ENCODE results near the gene SH3RF3.
A peak's percentile ranks its signal among the peaks of the same experiment; 100 is the strongest.

Gene SH3RF3

DNA sequence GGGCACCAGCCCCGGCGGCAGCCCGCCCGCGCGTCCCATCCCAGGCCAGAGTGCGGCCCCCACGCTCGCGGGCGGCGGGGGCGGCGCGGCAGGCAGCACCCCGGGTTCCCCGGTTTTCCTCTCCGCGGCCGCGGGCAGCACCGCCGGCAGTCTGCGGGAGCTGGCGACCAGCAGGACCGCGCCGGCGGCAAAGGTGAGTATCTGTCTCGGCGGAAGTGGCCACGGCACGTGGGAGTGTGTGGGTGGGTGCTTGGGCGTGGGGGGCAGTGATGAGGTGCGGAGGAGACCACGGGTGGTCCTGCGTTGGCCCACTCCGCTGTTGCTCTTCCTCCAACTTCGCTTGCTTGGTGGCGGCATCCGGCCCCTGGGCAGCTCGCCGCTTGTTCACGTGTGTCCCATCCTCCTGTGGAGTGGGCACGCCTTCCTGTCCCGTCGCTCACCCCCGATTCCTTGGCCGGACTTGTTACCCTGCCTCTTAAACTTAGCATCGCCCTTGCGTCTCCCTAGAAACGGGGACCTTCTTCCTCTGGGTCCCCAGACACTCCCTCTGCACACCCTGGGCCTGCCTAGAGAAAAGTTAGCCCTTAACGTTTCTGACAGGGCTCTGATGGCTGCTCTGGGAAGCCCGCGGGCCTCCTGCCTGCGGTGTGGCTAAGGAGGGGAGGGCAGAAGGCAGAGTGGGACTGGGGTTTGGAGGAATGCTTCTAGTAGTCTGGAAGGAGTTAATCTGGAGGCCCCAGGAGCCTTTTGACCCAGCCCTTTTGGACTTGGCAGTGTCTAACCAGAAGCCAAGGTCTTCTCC, 1.1 kb downstream of the SH3RF3 start:
- Histone ChIP-seq H3K18ac (ENCODE audit: low read length) (no peak overlapping the region), H3K23ac (ENCODE audit: low read length) (no peak overlapping the region), H2AK5ac (ENCODE audit: low read length) (no peak overlapping the region), H3K4me1 (ENCODE audit: control insufficient read depth in 1 of 2, insufficient read depth in 2 of 2, low read length in 2 of 2) (peaks cover 10 to 15% of the 10 kb centered on the region in 2 experiments), H3K27me3 (ENCODE audit: insufficient read depth, low read length) (peaks cover 26% of the 10 kb centered on the region), H3K79me2 (ENCODE audit: control insufficient read depth, insufficient read depth, low read length, poor library complexity) (no peaks in the 10 kb centered on the region), H2AFZ (ENCODE audit: insufficient read depth, low read length, poor library complexity) (peak overlapping the region; percentile 19), H3K79me1 (ENCODE audit: low read length) (no peaks in the 10 kb centered on the region), H2BK120ac (ENCODE audit: insufficient read depth, low read length, poor library complexity) (no peak overlapping the region), H2BK12ac (ENCODE audit: low read length) (no peak overlapping the region), H4K91ac (ENCODE audit: low read depth, low read length) (no peak overlapping the region), H3K4me3 (ENCODE audit: low read depth, low read length) (peak overlapping the region; percentile 47), H3K27ac (ENCODE audit: low read depth, low read length) (no peak overlapping the region), H3K14ac (ENCODE audit: low read length) (no peak overlapping the region), H3K9me3 (ENCODE audit: insufficient read depth, low read depth, low read length) (peaks cover 6% of the 10 kb centered on the region), H3K9ac (ENCODE audit: low read length) (no peak overlapping the region), H4K8ac (ENCODE audit: low read depth, low read length) (no peak overlapping the region), H3K4me2 (ENCODE audit: low read length) (peak overlapping the region; percentile 95), H4K12ac (ENCODE audit: low read depth, low read length) (no peak overlapping the region), H2BK5ac (ENCODE audit: low read depth, low read length, poor library complexity) (no peak overlapping the region), H3K4ac (ENCODE audit: low read depth, low read length) (no peak overlapping the region), H3K36me3 (ENCODE audit: control insufficient read depth in 1 of 2, insufficient read depth in 2 of 2, low read length in 2 of 2) (no peaks in the 10 kb centered on the region)
- DNase-seq, result no peak
- no CpG with 5 or more reads among the region's 56 CpGs for WGBS (ENCODE audit: extremely low coverage, insufficient coverage, insufficient read length)

DNA sequence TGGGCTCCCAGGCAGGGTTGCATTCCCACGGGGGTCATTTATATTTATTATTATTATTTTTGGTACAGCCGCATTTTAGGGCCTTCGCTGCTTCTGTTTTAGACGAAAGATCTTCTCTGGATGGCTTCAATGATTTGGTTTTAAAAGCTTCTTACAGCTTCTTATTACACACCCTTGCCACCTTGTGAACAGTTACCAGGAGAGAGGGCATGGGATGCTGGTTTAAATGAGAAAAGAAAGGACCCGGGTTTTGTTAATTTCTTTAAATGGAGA, 1.7 kb downstream of the SH3RF3 start:
- H3K27me3 ChIP-seq (ENCODE audit: insufficient read depth, low read length), result peaks cover 26% of the 10 kb centered on the region
- no peak overlapping the region for H2BK5ac ChIP-seq (ENCODE audit: low read depth, low read length, poor library complexity)
- H3K14ac ChIP-seq (ENCODE audit: low read length), result no peak overlapping the region
- WGBS (ENCODE audit: extremely low coverage, insufficient coverage, insufficient read length), result no CpG with 5 or more reads among the region's 5 CpGs
- H3K4me2 ChIP-seq (ENCODE audit: low read length), result no peak overlapping the region
- H3K23ac ChIP-seq (ENCODE audit: low read length), result no peak overlapping the region
- no peaks in the 10 kb centered on the region for H3K79me2 ChIP-seq (ENCODE audit: control insufficient read depth, insufficient read depth, low read length, poor library complexity)
- peaks cover 10 to 15% of the 10 kb centered on the region in 2 experiments for H3K4me1 ChIP-seq (ENCODE audit: control insufficient read depth in 1 of 2, insufficient read depth in 2 of 2, low read length in 2 of 2)
- no peak overlapping the region for H4K91ac ChIP-seq (ENCODE audit: low read depth, low read length)
- no peak overlapping the region for H3K9ac ChIP-seq (ENCODE audit: low read length)
- H3K27ac ChIP-seq (ENCODE audit: low read depth, low read length), result no peak overlapping the region
- no peak overlapping the region for H4K12ac ChIP-seq (ENCODE audit: low read depth, low read length)
- H2BK12ac ChIP-seq (ENCODE audit: low read length), result no peak overlapping the region
- no peak overlapping the region for H3K18ac ChIP-seq (ENCODE audit: low read length)
- DNase-seq, result no peak
- no peak overlapping the region for H2BK120ac ChIP-seq (ENCODE audit: insufficient read depth, low read length, poor library complexity)
- H2AFZ ChIP-seq (ENCODE audit: insufficient read depth, low read length, poor library complexity), result no peak overlapping the region
- no peak overlapping the region for H3K4ac ChIP-seq (ENCODE audit: low read depth, low read length)
- H3K4me3 ChIP-seq (ENCODE audit: low read depth, low read length), result no peak overlapping the region
- peaks cover 6% of the 10 kb centered on the region for H3K9me3 ChIP-seq (ENCODE audit: insufficient read depth, low read depth, low read length)
- no peak overlapping the region for H4K8ac ChIP-seq (ENCODE audit: low read depth, low read length)
- no peak overlapping the region for H2AK5ac ChIP-seq (ENCODE audit: low read length)
- H3K79me1 ChIP-seq (ENCODE audit: low read length), result no peaks in the 10 kb centered on the region
- no peaks in the 10 kb centered on the region for H3K36me3 ChIP-seq (ENCODE audit: control insufficient read depth in 1 of 2, insufficient read depth in 2 of 2, low read length in 2 of 2)

- peaks cover 26% of the 10 kb centered on the region for H3K27me3 ChIP-seq (ENCODE audit: insufficient read depth, low read length)
- no peak overlapping the region for H3K4me3 ChIP-seq (ENCODE audit: low read depth, low read length)
- no peak overlapping the region for H3K4me2 ChIP-seq (ENCODE audit: low read length)
- H3K23ac ChIP-seq (ENCODE audit: low read length), result no peak overlapping the region
- H3K9me3 ChIP-seq (ENCODE audit: insufficient read depth, low read depth, low read length), result peaks cover 6% of the 10 kb centered on the region
- H4K12ac ChIP-seq (ENCODE audit: low read depth, low read length), result no peak overlapping the region
- no peak overlapping the region for H3K14ac ChIP-seq (ENCODE audit: low read length)
- H3K27ac ChIP-seq (ENCODE audit: low read depth, low read length), result no peak overlapping the region
- peaks cover 10 to 14% of the 10 kb centered on the region in 2 experiments for H3K4me1 ChIP-seq (ENCODE audit: control insufficient read depth in 1 of 2, insufficient read depth in 2 of 2, low read length in 2 of 2)
- no peaks in the 10 kb centered on the region for H3K79me1 ChIP-seq (ENCODE audit: low read length)
- no peak overlapping the region for H4K8ac ChIP-seq (ENCODE audit: low read depth, low read length)
- H2BK120ac ChIP-seq (ENCODE audit: insufficient read depth, low read length, poor library complexity), result no peak overlapping the region
- H2AFZ ChIP-seq (ENCODE audit: insufficient read depth, low read length, poor library complexity), result no peak overlapping the region
- H3K79me2 ChIP-seq (ENCODE audit: control insufficient read depth, insufficient read depth, low read length, poor library complexity), result no peaks in the 10 kb centered on the region
- DNase-seq, result no peak
- H4K91ac ChIP-seq (ENCODE audit: low read depth, low read length), result no peak overlapping the region
- H2BK5ac ChIP-seq (ENCODE audit: low read depth, low read length, poor library complexity), result no peak overlapping the region
- H3K9ac ChIP-seq (ENCODE audit: low read length), result no peak overlapping the region
- no peaks in the 10 kb centered on the region for H3K36me3 ChIP-seq (ENCODE audit: control insufficient read depth in 1 of 2, insufficient read depth in 2 of 2, low read length in 2 of 2)
- H3K18ac ChIP-seq (ENCODE audit: low read length), result no peak overlapping the region
- H2BK12ac ChIP-seq (ENCODE audit: low read length), result no peak overlapping the region
- no peak overlapping the region for H2AK5ac ChIP-seq (ENCODE audit: low read length)
- H3K4ac ChIP-seq (ENCODE audit: low read depth, low read length), result no peak overlapping the region
- no CpG with 5 or more reads among the region's 4 CpGs for WGBS (ENCODE audit: extremely low coverage, insufficient coverage, insufficient read length)
These were observed 2.8 kb downstream of the SH3RF3 start for GRCh38 chr2:109131777-109132176.

- Histone ChIP-seq H3K79me1 (ENCODE audit: low read length) (no peaks in the 10 kb centered on the region), H2BK12ac (ENCODE audit: low read length) (no peak overlapping the region), H2BK5ac (ENCODE audit: low read depth, low read length, poor library complexity) (no peak overlapping the region), H3K27ac (ENCODE audit: low read depth, low read length) (no peak overlapping the region), H3K14ac (ENCODE audit: low read length) (no peak overlapping the region), H2BK120ac (ENCODE audit: insufficient read depth, low read length, poor library complexity) (no peak overlapping the region), H3K79me2 (ENCODE audit: control insufficient read depth, insufficient read depth, low read length, poor library complexity) (no peaks in the 10 kb centered on the region), H3K27me3 (ENCODE audit: insufficient read depth, low read length) (peaks cover 26% of the 10 kb centered on the region), H2AK5ac (ENCODE audit: low read length) (no peak overlapping the region), H4K91ac (ENCODE audit: low read depth, low read length) (no peak overlapping the region), H3K9me3 (ENCODE audit: insufficient read depth, low read depth, low read length) (peaks cover 6% of the 10 kb centered on the region), H3K9ac (ENCODE audit: low read length) (no peak overlapping the region), H3K36me3 (ENCODE audit: control insufficient read depth in 1 of 2, insufficient read depth in 2 of 2, low read length in 2 of 2) (no peaks in the 10 kb centered on the region), H3K4ac (ENCODE audit: low read depth, low read length) (no peak overlapping the region), H3K4me1 (ENCODE audit: control insufficient read depth in 1 of 2, insufficient read depth in 2 of 2, low read length in 2 of 2) (peaks cover 10 to 14% of the 10 kb centered on the region in 2 experiments), H3K18ac (ENCODE audit: low read length) (no peak overlapping the region), H4K8ac (ENCODE audit: low read depth, low read length) (no peak overlapping the region), H3K23ac (ENCODE audit: low read length) (no peak overlapping the region), H3K4me3 (ENCODE audit: low read depth, low read length) (no peak overlapping the region), H4K12ac (ENCODE audit: low read depth, low read length) (no peak overlapping the region), H3K4me2 (ENCODE audit: low read length) (no peak overlapping the region), H2AFZ (ENCODE audit: insufficient read depth, low read length, poor library complexity) (no peak overlapping the region)
- no peak for DNase-seq
These were observed 3.6 kb downstream of the SH3RF3 start for GRCh38 chr2:109132626-109133025.

All from trophoblast cell (in vitro differentiated cells and primary cell).